ENCODE results near the gene SH2D5. TPM values are rescaled to one million over a fixed set of nuclear protein-coding genes. Genes with fewer than 3 reads are reported as not detected.
A peak's percentile ranks its signal among the peaks of the same experiment; 100 is the strongest.

SH2D5 gene
- polyA plus RNA-seq, 1 donor = 0.22 TPM

DNA sequence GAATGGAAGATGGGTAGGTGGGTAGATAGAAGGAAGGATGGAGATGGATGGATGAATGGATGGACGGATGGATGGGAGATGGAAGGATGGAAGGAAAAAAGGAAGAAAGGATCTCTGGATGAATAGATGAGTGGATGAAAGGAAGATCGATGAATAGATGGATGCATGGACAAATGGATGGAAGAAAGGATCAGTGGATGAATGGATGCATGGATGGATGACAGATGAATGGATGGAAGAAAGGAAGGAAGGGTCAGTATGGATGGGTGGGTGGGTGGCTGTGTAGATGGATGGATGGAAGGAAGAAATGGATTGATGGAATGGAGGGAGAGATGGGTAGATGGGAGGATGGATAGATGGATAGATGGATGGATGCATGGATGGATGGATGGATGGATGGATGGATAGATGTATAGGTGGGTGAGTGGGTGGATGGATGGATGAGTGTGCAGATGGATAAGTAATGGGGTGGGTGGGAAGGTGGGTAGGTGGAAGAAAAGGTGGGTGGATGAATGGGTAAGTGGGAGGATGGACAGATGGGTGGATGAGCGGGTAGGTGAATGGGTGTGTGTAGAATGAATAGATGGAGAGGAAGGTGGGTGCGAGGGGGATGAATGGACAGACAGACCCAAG is 29.3 kb downstream of the SH2D5 start:
- Histone ChIP-seq H3K4me3 (ENCODE audit: low read length) (no peak overlapping the region), H3K36me3 (ENCODE audit: control insufficient read depth, insufficient read depth, low read length) (no peaks in the 10 kb centered on the region), H3K27me3 (ENCODE audit: control insufficient read depth, insufficient read depth, low read length) (no peaks in the 10 kb centered on the region), H3K27ac (ENCODE audit: low read length) (no peak overlapping the region), H3K4me1 (ENCODE audit: control insufficient read depth, insufficient read depth, low read length) (peaks cover 4% of the 10 kb centered on the region), H3K9me3 (ENCODE audit: control insufficient read depth, low read depth, low read length) (no peaks in the 10 kb centered on the region)
- 90% methylated on average over 4 of the region's 4 CpGs for WGBS (ENCODE audit: insufficient coverage, low lambda C conversion rate)
- DNase-seq = no peak

DNA sequence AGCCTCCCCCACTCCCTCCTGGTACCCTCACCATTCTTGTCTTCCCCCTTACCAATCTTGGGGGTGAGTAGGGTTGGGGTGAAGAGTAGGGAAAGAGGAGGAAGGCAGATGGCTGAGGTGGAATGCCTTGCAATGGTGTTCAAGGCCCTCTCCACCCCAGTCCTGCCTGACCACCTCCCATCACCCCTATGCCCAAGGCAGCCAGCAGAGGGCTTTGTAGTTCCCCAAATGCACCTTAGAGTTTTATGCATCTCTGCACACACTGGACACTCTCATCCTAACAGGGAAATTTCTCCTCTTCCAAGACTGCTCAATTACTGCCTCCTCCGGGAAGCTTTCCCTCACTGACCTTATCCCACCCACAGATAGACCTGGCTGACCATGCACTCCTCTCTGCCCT is 30.1 kb downstream of the SH2D5 start:
- H3K27me3 ChIP-seq (ENCODE audit: control insufficient read depth, insufficient read depth, low read length) = no peaks in the 10 kb centered on the region
- H3K36me3 ChIP-seq (ENCODE audit: control insufficient read depth, insufficient read depth, low read length) = no peaks in the 10 kb centered on the region
- H3K27ac ChIP-seq (ENCODE audit: low read length) = no peak overlapping the region
- no peaks in the 10 kb centered on the region for H3K9me3 ChIP-seq (ENCODE audit: control insufficient read depth, low read depth, low read length)
- peaks cover 4% of the 10 kb centered on the region for H3K4me1 ChIP-seq (ENCODE audit: control insufficient read depth, insufficient read depth, low read length)
- DNase-seq = no peak
- no peak overlapping the region for H3K4me3 ChIP-seq (ENCODE audit: low read length)
- WGBS (ENCODE audit: insufficient coverage, low lambda C conversion rate) = no CpG with 5 or more reads among the region's 1 CpG

DNA sequence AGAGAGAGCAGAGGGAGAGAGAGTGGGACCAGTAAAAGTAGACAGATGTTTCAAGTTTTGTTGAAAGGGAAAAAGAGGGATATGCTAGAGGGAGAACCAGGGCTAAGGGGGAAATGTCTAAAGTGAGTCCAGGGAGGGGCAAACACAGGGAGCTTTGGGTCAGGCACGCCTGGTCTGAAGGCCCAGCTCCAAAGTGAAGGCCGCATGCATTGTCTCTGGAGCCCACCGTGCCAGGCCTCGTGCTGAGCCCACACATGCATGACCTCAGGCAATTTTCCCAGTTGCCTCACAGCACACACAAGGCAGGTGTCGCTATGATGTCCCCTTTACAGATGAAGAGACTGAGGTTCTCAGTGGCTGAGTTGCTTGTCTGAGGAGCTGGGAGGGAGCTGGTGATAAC is 30.7 kb downstream of the SH2D5 start:
- Histone ChIP-seq H3K9me3 (ENCODE audit: control insufficient read depth, low read depth, low read length) (no peaks in the 10 kb centered on the region), H3K27me3 (ENCODE audit: control insufficient read depth, insufficient read depth, low read length) (no peaks in the 10 kb centered on the region), H3K4me3 (ENCODE audit: low read length) (no peak overlapping the region), H3K4me1 (ENCODE audit: control insufficient read depth, insufficient read depth, low read length) (peaks cover 8% of the 10 kb centered on the region), H3K27ac (ENCODE audit: low read length) (no peak overlapping the region), H3K36me3 (ENCODE audit: control insufficient read depth, insufficient read depth, low read length) (no peaks in the 10 kb centered on the region)
- DNase-seq = no peak
- no CpG with 5 or more reads among the region's 5 CpGs for WGBS (ENCODE audit: insufficient coverage, low lambda C conversion rate)

DNA sequence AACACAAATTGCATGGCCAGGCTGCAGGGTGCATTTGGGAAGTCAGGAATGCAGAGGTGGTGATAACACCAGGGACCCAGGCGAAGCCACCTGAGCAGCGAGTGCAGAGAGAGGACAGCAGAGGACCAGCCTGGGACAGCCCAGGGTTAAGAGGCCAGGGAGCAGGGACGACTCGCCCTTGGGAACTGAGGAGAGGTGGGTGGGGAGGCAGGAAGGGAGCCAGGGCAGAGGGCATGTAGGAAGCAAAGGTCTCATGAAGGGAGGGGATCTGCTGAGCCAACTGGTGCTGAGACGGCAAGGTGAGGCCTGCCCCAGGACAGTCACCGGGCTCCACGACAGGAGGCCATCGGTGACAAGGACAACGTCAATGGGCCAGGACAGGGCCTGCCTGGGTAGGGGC is 31.1 kb downstream of the SH2D5 start:
- Histone ChIP-seq H3K27me3 (ENCODE audit: control insufficient read depth, insufficient read depth, low read length) (no peaks in the 10 kb centered on the region), H3K9me3 (ENCODE audit: control insufficient read depth, low read depth, low read length) (no peaks in the 10 kb centered on the region), H3K4me1 (ENCODE audit: control insufficient read depth, insufficient read depth, low read length) (peaks cover 8% of the 10 kb centered on the region), H3K27ac (ENCODE audit: low read length) (no peak overlapping the region), H3K4me3 (ENCODE audit: low read length) (no peak overlapping the region), H3K36me3 (ENCODE audit: control insufficient read depth, insufficient read depth, low read length) (no peaks in the 10 kb centered on the region)
- peak; percentile 62 to 79 for DNase-seq
- WGBS (ENCODE audit: insufficient coverage, low lambda C conversion rate) = no CpG with 5 or more reads among the region's 9 CpGs

DNA sequence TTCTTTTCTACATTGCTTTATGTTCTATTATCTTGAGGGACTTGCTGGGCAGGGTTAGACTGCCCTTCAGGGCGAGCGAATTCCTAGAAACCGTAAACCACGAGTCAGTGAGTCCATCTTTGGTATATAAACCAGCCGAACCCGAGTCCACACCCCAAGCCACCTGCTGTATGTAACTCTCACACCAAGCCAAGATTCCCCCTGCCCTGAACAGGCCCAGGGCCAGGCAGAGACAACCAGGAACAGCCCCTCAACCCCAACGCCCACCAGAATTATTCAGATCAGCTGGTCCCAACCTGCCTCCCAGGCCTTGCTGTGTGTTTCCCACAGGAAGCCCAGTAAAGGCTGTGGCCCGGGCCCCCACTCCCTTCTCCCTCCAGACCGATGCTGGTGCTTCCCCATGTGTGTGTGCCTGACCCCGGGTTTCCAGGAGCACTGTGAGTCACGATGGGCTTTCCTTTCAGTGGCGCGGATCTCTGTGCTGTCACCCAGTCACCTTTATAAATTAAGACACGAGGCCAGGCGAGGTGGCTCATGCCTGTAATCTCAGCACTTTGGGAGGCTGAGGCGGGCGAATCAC is 31.8 kb downstream of the SH2D5 start:
- H3K4me3 ChIP-seq (ENCODE audit: low read length) = no peak overlapping the region
- H3K27me3 ChIP-seq (ENCODE audit: control insufficient read depth, insufficient read depth, low read length) = no peaks in the 10 kb centered on the region
- H3K36me3 ChIP-seq (ENCODE audit: control insufficient read depth, insufficient read depth, low read length) = no peaks in the 10 kb centered on the region
- no peaks in the 10 kb centered on the region for H3K9me3 ChIP-seq (ENCODE audit: control insufficient read depth, low read depth, low read length)
- H3K27ac ChIP-seq (ENCODE audit: low read length) = no peak overlapping the region
- DNase-seq = no peak
- no CpG with 5 or more reads among the region's 17 CpGs for WGBS (ENCODE audit: insufficient coverage, low lambda C conversion rate)
- peaks cover 8% of the 10 kb centered on the region for H3K4me1 ChIP-seq (ENCODE audit: control insufficient read depth, insufficient read depth, low read length)

DNA sequence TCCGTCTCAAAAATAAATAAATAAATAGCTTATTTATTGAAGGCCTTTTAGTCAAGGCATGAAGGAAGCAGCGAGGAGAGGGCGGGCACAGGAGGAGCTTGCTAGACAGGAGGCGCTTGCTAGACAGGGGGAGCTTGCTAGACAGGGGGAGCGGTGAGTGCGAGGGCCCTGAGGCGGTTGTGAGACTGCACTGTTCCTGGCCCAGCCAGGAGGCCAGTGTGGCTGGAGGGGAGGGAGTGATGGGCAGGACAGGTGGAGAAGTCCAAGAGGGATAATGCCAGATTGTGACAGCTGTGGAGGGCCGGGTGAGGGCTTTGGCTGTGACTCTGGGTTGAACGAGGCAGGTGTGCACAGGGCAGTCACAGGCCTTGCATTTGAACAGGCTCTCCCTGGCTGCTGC is 32.9 kb downstream of the SH2D5 start:
- H3K27me3 ChIP-seq (ENCODE audit: control insufficient read depth, insufficient read depth, low read length) = no peaks in the 10 kb centered on the region
- H3K4me1 ChIP-seq (ENCODE audit: control insufficient read depth, insufficient read depth, low read length) = peaks cover 8% of the 10 kb centered on the region
- H3K36me3 ChIP-seq (ENCODE audit: control insufficient read depth, insufficient read depth, low read length) = no peaks in the 10 kb centered on the region
- no peak for DNase-seq
- H3K4me3 ChIP-seq (ENCODE audit: low read length) = no peak overlapping the region
- WGBS (ENCODE audit: insufficient coverage, low lambda C conversion rate) = no CpG with 5 or more reads among the region's 9 CpGs
- H3K9me3 ChIP-seq (ENCODE audit: control insufficient read depth, low read depth, low read length) = no peaks in the 10 kb centered on the region
- no peak overlapping the region for H3K27ac ChIP-seq (ENCODE audit: low read length)

DNA sequence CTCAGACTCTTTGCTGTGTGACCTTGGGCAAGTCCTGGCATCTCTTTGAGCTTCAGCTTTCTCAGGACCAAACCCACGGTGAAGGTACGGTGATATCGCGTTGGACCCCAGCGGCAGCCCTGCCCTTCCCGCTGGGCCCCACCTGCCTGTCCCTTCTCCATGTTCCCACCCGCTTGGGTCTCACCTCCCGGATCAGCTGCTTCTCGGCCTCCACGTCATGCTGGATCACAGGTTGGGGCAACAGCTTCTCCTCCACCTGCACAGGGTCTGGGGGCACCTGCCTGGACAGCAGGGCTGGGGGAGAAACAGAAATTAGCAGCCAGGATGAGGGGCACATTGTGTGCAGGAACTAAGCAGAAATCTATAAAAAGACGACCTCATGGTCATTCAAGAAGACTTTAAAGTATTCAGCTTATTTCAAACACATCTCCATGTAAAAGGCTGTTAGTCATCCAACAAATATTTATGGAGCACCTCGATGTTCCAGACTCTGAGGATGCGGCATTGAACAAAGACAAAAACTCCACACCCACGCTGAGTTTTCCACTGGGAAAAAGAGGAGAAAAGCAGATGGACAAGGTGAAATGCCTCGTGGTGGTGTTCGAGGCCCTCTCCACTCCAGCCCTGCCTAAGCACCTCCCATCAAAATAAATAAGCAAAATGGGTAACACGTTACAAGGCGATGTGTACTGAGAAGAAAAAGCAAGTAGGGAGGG is 34.1 kb downstream of the SH2D5 start:
- H3K4me3 ChIP-seq (ENCODE audit: low read length) = no peak overlapping the region
- no peak overlapping the region for H3K27ac ChIP-seq (ENCODE audit: low read length)
- 40% methylated on average over 1 of the region's 18 CpGs for WGBS (ENCODE audit: insufficient coverage, low lambda C conversion rate)
- H3K9me3 ChIP-seq (ENCODE audit: control insufficient read depth, low read depth, low read length) = no peaks in the 10 kb centered on the region
- peaks cover 8% of the 10 kb centered on the region for H3K4me1 ChIP-seq (ENCODE audit: control insufficient read depth, insufficient read depth, low read length)
- no peak for DNase-seq
- H3K27me3 ChIP-seq (ENCODE audit: control insufficient read depth, insufficient read depth, low read length) = no peaks in the 10 kb centered on the region
- no peaks in the 10 kb centered on the region for H3K36me3 ChIP-seq (ENCODE audit: control insufficient read depth, insufficient read depth, low read length)

DNA sequence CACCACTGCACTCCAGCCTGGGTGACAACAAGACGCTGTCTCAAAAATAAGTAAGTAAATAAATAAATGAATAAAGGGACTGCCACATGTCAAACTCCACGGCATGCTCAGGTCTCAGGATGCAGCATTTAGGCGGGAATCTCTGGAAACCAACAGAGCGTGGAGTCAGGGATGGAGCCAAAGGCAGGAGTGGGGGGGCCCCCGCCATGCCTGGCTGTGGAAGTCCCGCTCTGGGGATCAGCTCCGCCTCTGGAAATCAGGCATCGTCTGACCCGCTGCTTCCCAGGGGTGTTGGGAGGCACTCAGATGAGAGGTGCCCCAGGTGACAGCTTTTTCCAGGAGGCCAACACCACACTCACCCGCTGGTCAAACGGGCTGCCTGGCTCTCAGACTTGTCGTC is 34.9 kb downstream of the SH2D5 start:
- no CpG with 5 or more reads among the region's 12 CpGs for WGBS (ENCODE audit: insufficient coverage, low lambda C conversion rate)
- no peak overlapping the region for H3K27ac ChIP-seq (ENCODE audit: low read length)
- no peaks in the 10 kb centered on the region for H3K36me3 ChIP-seq (ENCODE audit: control insufficient read depth, insufficient read depth, low read length)
- H3K4me1 ChIP-seq (ENCODE audit: control insufficient read depth, insufficient read depth, low read length) = peaks cover 8% of the 10 kb centered on the region
- no peak for DNase-seq
- H3K27me3 ChIP-seq (ENCODE audit: control insufficient read depth, insufficient read depth, low read length) = no peaks in the 10 kb centered on the region
- no peaks in the 10 kb centered on the region for H3K9me3 ChIP-seq (ENCODE audit: control insufficient read depth, low read depth, low read length)
- H3K4me3 ChIP-seq (ENCODE audit: low read length) = no peak overlapping the region

DNA sequence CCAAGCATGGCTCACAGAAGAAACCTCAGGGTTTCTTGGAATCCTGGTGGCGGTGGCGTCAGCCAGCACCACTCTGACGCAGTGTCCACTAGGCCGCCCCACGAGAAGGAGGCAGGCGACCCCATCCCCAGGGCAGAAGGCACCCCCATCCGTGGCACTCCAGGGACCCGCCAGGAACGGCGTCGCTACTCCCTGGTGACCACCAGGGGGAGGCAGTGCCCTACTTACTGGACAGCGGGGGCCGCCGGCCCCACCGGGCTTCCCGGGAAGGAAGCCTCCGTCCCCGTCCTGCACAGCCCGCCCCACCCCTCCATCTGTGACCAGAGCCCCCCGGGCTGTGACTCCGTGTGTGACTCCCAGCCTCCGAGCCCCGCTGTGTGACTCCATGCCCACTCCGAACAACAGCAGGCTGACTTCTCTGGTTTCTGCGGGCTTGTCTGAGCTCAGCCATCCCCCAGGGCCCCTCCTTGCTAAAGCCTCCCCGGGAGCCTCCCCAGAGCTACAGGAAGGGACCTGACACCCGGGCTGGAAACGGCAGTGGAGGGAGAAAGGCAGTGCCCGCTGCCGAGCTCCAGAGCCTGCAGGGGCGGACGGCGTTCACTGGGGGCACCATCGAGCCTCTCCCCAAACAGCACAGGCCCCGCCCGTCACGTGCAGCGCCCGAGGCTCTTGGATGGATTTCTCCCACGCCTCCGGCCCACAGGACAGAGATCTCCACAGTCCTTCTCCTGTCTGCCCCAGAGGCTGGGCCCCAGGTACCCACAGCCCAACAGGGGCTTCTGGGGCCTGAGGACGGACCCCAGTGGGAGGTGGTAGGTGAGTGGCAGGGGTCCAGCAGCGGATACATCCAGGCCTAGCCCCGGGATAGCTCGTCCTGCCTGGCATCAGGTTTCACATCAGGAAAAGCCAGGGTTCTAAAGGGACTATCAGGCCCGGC is 35.8 kb downstream of the SH2D5 start:
- H3K9me3 ChIP-seq (ENCODE audit: control insufficient read depth, low read depth, low read length) = peaks cover 3% of the 10 kb centered on the region
- peak; percentile 75 to 85 for DNase-seq
- H3K36me3 ChIP-seq (ENCODE audit: control insufficient read depth, insufficient read depth, low read length) = no peaks in the 10 kb centered on the region
- peak overlapping the region; percentile 44 for H3K27ac ChIP-seq (ENCODE audit: low read length)
- no peaks in the 10 kb centered on the region for H3K27me3 ChIP-seq (ENCODE audit: control insufficient read depth, insufficient read depth, low read length)
- no CpG with 5 or more reads among the region's 46 CpGs for WGBS (ENCODE audit: insufficient coverage, low lambda C conversion rate)
- peak overlapping the region; percentile 58 for H3K4me3 ChIP-seq (ENCODE audit: low read length)
- H3K4me1 ChIP-seq (ENCODE audit: control insufficient read depth, insufficient read depth, low read length) = peaks cover 5% of the 10 kb centered on the region

DNA sequence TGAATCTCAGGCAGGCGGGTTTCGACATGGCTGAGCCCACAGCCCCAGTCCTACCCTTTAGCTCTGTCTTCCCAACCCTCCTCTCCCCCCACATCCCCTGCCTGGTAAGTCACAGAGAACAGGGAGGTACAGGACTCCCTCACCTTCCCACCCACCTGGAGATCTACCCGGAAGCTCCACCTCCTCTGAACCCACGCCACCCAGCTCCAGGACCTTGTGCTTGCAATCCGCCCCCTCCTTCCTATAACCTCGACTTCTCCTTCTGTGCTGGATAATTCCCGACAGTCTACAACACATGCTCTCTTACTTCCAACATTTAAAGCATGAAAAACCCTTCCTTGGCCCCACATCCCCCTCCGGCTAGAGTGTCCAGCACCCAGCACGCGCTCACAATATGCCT is 37.0 kb downstream of the SH2D5 start:
- Histone ChIP-seq H3K4me3 (ENCODE audit: low read length) (no peak overlapping the region), H3K4me1 (ENCODE audit: control insufficient read depth, insufficient read depth, low read length) (peaks cover 4% of the 10 kb centered on the region), H3K9me3 (ENCODE audit: control insufficient read depth, low read depth, low read length) (peaks cover 3% of the 10 kb centered on the region), H3K27me3 (ENCODE audit: control insufficient read depth, insufficient read depth, low read length) (no peaks in the 10 kb centered on the region), H3K27ac (ENCODE audit: low read length) (no peak overlapping the region), H3K36me3 (ENCODE audit: control insufficient read depth, insufficient read depth, low read length) (no peaks in the 10 kb centered on the region)
- no CpG with 5 or more reads among the region's 10 CpGs for WGBS (ENCODE audit: insufficient coverage, low lambda C conversion rate)
- no peak for DNase-seq

All from large intestine (tissue), 3 donors.